B cell (primary cell): Measurements from ENCODE around the gene DISP1.

Source experiments
- CTCF ChIP-seq: fragments of 200-600 bp; IDR thresholded peaks from one replicate; pipeline ENCODE4 v1.8.0; 2022; ENCODE audit warnings: antibody characterized with exemption, mild to moderate bottlenecking
- EZH2 ChIP-seq: IDR thresholded peaks from 2 replicates; pipeline ENCODE4 v1.6.1; 2012; ENCODE audit warnings: borderline replicate concordance, low read depth, mild to moderate bottlenecking, moderate library complexity, low read length; ENCODE audit not compliant: insufficient read depth, poor library complexity, severe bottlenecking

- TF ChIP-seq CTCF (no peak), EZH2 (no peak)
Measured at GRCh38 chr1:222790520-222790919, 24.3 kb upstream of the DISP1 start.
